GM19193 (cell line): ENCODE results near the gene LDLRAD2.

ENCODE experiments used
- POLR2A ChIP-seq: IDR thresholded peaks from 4 replicates; pipeline ENCODE4 v1.6.1; 2011; ENCODE audit not compliant: insufficient read depth, insufficient read length; ENCODE audit errors: extremely low read depth

Gene LDLRAD2

DNA sequence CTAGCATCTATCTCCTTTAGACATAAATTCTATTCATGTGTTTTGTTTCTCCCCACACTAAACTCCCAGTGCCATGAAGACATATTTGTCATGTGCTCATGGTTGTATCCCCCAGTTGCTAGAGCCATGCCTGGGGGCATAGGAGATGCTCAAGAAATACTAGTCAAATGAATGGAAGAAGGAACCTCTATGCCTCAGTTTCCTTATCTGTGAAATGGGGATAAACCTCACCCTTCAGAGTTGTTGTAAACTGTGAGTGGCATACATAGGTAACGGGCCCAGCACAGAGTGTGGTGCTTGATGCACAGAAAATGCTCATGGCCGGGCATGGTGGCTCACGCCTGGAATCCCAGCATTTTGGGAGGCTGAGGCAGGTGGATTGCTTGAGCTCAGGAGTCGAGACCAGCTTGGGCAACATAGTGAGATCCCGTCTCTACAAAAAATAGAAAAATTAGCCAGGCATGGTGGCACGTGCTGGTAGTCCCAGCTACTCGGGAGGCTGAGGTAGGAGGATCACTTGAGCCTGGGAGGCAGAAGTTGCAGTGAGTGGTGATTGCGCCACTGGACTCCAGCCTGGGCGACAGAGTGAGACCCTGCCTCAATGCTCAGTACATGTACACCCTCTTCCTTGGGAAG is 8.7 kb downstream of the LDLRAD2 start:
- no peak for TF ChIP-seq POLR2A

DNA sequence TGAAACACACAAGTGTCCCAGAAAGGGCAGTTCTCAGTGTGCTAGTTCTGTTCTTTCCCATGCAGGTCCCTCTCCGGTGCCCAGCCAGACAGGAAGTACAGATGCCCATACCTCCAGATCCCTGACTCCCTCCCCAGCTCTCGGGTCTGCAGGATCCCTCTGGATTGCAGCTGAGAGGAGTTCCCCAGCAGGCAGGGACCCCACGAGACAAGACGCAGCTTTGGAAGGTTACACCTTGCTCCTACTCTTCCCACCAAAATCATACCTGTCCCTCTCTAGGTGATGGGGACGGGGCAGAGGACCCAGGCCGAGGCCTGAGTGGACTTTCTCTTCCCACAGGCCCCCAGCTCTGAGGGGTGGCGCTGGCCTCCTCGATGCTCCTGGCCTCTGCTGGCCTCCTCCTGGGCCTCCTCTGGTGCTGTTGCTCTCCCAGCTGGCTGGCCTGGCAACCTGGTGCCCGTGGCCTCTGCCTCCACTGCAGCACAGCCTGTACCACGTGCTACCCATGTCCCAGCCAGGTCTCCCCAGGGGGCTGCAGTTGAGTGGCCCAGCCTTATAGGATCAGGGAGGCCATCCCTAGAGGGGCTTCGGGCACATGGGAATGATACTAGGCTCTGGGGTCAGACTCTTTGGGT is 9.4 kb downstream of the LDLRAD2 start:
- TF ChIP-seq POLR2A: no peak

DNA sequence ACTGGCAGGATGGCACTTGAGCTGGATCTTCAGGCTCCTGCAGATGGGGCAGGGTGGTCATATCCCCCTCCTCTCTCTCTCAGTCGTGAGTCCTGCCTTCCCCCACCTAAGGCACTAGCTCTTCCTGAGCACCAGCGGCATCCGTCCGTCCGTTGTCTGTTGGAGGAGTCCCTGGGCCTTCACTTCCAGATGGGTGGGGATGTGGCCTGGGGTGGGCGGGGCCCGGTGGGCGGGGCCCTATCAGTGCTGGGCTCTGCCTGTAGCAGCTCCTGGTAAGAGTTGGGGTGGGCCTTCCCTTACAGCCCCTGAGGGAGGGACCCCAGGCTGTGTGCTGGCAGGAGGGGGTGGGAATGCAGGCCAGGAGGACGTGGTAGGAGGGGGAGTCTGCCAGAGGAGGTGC is 10.3 kb downstream of the LDLRAD2 start:
- no peak for TF ChIP-seq POLR2A

DNA sequence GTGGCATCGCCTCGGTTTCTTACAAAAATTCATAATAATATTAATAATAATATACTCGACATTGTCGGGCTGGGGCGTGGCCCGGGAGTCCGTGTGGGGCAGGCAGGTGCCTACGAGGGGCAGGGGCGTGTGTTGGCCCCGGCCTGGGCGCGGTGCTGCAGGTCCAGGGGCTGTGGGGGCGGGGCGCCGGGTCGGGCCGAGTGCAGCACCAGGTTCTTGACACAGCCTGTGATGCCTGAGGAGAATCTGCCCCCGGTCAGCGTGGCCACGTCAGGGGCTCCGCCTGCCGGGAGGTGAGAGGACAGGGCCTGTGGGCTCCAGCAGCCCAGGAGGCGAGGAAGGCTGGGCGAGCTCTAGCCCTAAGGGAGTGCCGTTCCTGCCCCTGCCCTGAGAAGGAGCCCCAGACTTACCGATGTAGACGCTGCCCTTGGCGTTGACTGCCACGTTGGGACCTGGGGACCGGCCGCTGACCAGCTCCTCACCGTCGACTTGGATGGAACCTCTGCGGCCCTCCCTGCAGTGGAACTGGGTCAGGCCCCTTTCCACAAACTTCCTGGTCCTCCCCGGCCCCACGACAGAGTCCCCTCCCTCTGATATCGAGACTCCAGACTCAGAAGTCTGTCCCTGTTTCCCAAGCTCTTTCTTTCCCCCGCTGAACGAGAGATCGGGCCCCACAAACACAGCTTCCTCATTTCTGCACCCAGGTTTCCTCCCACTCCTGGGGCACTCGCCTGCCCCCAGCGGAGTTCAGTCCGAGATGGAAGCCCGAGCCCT is 11.3 kb downstream of the LDLRAD2 start:
- TF ChIP-seq POLR2A: no peak

DNA sequence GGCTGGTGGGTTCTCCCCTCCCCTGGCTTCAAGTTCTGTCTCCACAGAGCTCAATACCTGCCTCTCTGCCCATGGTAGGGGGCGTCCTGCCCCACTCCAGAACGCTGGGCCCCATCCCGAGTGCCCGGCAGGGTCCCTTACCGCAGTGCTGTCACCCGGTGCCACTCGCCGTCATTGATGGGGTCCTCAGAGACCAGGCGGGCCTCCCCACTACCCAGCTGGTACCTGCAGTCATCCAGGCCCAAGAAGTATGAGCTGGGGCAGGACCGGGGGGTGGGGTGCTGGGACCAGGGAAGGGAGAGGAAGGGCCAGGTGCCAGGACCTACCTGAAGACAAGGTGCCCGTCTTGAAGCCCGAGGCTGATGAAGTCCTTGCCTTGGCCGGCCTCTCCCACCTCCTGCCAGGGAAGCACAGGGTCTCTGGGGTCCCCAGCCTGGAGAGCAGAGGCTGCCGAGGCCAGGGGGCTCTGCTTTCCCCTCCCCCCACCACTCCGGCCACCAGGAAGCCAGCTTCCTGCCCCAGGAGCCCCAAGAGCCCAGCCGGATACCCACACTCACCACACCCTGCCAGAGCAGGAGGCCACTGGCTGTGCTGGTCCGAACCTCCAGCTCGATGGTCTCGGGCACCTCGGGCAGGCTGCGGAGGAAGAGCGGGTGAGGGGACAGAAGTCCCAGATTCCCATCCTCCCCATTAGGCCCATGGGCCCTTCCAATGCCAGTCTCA is 12.1 kb downstream of the LDLRAD2 start:
- no peak for TF ChIP-seq POLR2A

DNA sequence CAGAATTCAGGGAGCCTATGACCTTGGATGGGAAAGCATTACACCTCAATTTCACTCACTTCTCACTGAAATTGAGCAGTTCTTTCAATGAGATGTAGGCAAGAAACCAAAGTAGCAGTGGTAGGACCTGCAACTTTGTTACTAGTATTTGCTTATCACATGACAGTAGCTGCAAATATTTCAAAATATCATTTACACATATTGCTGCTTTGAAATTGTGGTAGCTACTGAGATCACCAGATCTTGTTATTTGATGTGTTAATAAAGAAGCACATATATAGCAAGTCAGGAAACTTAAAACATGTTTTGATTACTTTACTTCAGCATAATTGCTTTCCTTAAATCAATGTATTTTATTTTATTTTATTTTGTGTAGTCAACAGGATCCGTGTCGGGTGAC is 12.9 kb downstream of the LDLRAD2 start:
- TF ChIP-seq POLR2A: no peak

DNA sequence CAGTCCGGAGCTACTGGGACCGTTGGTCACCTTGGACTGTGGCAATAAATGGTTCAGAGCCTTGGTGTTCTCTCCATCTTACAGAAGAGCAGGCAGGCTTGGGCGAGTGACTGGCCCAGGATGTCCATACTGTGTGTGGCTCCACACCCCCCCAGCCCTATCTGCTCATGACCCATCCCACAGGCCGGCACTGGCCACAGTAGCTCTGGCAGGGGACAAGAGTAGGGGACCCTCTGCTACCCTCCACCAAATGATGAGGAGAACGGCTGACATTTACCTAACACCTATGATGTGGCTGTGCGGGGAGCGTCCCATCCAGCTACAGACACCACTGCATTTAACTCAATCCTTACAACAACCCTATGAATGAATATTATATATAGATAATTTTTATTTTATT is 13.3 kb downstream of the LDLRAD2 start:
- TF ChIP-seq POLR2A: no peak

DNA sequence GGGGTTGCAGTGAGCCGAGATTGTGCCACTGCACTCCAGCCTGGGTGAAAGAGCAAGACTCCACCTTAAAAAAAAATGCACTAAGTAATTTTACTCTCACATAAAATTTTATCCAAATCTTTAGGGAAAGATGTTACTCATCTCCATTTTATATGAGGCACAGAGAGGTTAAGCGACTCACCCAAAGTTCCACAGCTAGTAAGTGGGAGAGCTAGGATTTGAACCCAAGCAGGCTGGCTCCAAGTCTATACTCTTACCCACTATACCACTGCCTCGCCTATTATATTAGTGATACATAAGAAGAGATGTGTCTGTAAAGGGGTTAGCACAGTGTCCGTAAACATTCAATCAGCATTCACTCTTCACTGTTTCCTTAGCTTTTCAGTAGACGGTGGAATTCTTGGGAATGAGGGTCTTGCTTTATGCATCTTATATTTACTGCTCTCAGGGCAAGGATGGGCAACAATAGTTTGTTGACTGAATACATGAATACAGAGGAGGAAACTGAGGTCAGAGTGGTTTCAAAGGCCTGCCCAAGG is 15.1 kb downstream of the LDLRAD2 start:
- no peak for TF ChIP-seq POLR2A

DNA sequence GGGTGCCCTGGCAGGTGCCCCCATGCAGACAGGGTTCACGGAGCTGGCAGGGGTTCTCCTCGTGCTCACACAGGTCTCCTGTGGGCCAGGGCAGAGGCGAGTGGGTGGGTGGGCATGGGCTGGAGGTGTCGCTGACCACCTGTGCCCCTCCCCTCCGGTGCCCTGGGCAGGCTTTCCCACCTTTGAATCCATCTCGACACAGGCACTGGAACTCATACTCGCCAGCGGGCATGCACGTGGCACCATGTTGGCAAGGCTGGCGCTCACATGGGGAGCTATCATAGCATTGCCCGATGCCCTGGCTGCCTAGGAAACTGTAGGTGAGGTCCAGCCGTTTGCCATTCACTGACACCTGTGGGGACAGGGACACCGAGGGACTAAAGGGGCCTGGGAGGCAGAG is 16.0 kb downstream of the LDLRAD2 start:
- no peak for TF ChIP-seq POLR2A

DNA sequence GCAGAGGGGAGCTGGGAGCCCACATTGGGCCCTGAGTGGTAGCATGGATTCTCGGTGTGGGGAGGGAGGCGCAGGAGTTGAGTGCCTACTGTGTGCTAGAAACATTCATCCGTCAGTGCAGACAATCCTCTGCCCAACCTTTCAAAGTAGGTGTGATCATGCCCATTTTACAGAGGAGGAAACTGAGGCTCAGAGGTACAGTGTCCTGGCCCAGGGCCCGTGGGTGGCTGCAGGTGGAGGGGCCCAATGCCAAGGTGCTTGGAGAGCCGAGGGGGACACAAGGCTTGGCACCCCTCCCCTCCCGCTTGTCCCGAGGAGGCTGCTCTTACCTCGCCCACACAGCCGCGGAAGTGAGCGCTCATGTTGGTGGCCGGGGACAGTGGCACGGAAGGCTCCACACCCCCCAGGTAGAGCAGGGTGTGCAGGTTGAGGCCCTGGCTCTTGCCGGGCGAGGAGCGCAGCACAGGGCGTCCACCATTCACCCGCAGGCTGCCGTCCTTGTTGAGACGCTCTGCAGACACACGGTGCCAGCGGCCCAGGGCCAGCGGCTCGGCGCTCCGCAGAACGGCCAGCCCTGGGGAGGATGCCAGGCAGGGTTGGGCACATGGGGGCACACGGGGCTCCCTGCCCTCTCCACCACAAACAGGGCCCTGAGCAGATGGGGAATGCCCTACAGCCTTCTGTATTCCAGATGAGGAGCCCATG is 16.6 kb downstream of the LDLRAD2 start:
- TF ChIP-seq POLR2A: no peak

DNA sequence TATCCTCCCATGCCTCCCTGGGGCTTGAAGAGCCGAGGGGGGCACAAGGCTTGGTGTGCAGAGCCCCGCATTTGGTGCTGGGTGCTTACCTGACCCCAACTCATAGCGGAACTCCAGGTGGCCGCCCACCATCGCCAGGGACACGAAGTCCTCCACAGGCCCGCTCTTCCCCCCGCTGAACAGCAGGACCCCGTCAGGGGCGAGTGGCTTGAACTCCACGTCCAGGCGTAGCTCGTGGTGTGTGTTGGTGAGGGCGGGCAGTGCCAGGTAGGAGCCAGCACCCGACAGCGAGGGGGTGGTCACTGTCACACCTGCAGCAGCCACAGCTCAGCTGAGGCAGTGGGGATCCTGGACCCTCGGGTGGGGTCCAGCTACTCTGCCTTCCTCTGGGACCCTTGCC is 17.2 kb downstream of the LDLRAD2 start:
- TF ChIP-seq POLR2A: no peak

DNA sequence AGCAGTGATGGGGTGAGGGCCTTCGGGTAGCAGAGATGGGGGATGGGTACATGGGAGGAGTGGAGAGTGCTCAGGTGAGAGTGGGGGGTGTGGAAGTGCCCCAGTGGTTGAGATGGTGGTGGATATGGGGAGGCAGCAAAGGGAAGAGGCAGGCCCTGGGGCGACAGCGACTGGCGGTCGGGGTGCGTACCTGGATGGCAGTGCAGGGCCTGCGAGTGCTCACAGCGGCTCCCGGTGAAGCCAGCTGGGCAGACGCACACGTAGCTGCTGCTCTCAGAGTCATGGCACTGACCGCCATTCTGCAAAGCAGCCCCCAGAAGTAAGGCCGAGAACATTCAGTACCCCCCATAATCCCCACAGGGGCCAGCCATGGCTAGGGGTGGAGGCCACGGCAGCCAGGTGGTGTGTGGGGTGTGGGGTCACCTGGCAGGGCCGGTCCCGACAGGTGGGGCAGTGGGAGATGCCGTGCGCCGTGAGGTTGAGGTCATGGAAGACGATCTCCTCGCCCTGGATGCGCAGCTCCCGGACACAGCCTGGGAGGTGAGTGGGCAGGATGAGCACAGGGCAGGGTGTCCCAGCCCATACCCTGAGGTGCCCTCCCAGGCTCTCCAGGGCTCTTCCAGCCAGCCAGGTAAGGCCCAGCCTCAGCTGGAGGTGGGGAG is 18.9 kb downstream of the LDLRAD2 start:
- no peak for TF ChIP-seq POLR2A

DNA sequence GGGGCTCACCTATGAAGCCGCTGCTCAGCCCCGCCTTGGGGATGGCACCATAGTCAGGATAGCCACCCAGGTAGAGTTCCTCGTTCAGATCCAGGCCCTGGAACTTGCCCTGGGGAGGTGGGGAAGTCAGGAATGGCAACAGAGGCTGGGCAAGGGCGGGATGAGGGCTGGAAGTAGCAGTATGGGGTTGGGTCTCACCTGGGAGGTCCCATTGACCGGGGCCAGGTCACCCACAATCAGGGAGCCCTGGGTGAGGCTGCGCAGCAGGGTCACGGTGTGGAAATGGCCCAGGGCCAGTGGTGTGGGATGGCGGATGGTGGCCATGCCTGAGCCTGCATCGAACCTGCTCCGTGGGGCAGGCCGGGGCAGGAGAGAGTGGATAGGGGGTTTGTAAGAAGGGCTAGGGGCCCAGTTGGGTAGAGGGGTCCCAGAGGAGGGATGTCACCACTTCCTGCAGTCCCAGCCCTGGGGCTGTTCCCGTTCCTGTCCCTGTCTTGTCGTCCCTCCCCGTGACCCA is 19.4 kb downstream of the LDLRAD2 start:
- no peak for TF ChIP-seq POLR2A
